KMS-11 (cell line): ENCODE measurements around the gene PADI1.

Experiments
- H2AFZ ChIP-seq: fragments of 200-600 bp; sonication (generic); 2 replicates; pipeline ENCODE4 v1.6.1; 2016; ENCODE audit warnings: antibody characterized with exemption, mixed run types, low read depth
- H3K27ac ChIP-seq: fragments of 200-600 bp; sonication (generic); 2 replicates; pipeline ENCODE4 v1.6.1; 2016; ENCODE audit warnings: mild to moderate bottlenecking, mixed run types
- H3K27me3 ChIP-seq: fragments of 200-600 bp; sonication (generic); 2 replicates; pipeline ENCODE4 v1.6.1; 2017; ENCODE audit warnings: mild to moderate bottlenecking, low read depth, mixed run types, moderate library complexity; ENCODE audit not compliant: insufficient read depth
- H3K36me3 ChIP-seq: fragments of 200-600 bp; sonication (generic); 2 replicates; pipeline ENCODE4 v1.6.1; 2017; ENCODE audit warnings: mild to moderate bottlenecking, mixed run types; ENCODE audit not compliant: insufficient read depth
- H3K4me1 ChIP-seq: fragments of 200-600 bp; sonication (generic); 2 replicates; pipeline ENCODE4 v1.6.1; 2016; ENCODE audit warnings: mild to moderate bottlenecking, low read depth, mixed run types; ENCODE audit not compliant: poor library complexity, severe bottlenecking
- H3K4me2 ChIP-seq: fragments of 200-600 bp; sonication (generic); 2 replicates; pipeline ENCODE4 v1.7.0; 2016; ENCODE audit warnings: mild to moderate bottlenecking, mixed run types
- H3K4me3 ChIP-seq: fragments of 200-600 bp; sonication (generic); IDR thresholded peaks from 2 replicates; pipeline ENCODE4 v1.6.1; 2017; ENCODE audit warnings: low read depth, low read length, mixed read lengths; ENCODE audit not compliant: insufficient read depth
- H3K79me2 ChIP-seq: fragments of 200-600 bp; sonication (generic); 2 replicates; pipeline ENCODE4 v1.6.1; 2016; ENCODE audit warnings: low read depth, mixed run types; ENCODE audit not compliant: insufficient read depth
- H3K9ac ChIP-seq: fragments of 200-600 bp; sonication (generic); 2 replicates; pipeline ENCODE4 v1.6.1; 2016; ENCODE audit warnings: mild to moderate bottlenecking, mixed run types
- H4K20me1 ChIP-seq: fragments of 200-600 bp; sonication (generic); 2 replicates; pipeline ENCODE4 v1.6.1; 2016; ENCODE audit warnings: mild to moderate bottlenecking, mixed run types; ENCODE audit not compliant: insufficient read depth
- TF ChIP-seq, protein P1 (sequence below): fragments of 200-600 bp; sonication (generic); conservative IDR thresholded peaks from 2 replicates; pipeline ENCODE4 v1.6.1; 2017; ENCODE audit warnings: low read depth, mild to moderate bottlenecking, antibody characterized with exemption, low read length, moderate library complexity, mixed read lengths

Gene PADI1

DNA sequence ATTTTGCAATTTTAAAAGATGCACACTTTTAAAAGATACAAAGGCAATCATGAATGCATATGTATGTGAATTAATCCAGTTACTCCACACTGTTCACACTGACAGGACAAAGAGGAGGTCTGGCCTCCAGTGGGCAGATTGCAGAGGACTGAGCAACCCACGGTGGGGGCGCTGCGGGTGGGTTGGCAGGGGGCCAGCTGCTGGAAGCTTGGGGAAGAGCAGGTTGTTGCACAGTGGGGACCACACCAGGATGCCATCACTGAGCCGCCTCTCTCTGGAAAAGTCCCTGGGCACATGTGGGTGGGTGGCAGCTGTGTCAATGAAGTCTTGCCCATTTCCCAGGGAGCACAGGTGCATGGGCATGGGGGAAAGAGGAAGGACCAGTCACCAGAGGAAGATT, 90.4 kb downstream of the PADI1 start:
- Histone ChIP-seq H3K27ac (no peak overlapping the region), H3K36me3 (no peaks in the 10 kb centered on the region), H3K4me1 (no peaks in the 10 kb centered on the region), H3K27me3 (peaks cover 62% of the 10 kb centered on the region), H4K20me1 (no peaks in the 10 kb centered on the region), H3K9ac (no peak overlapping the region), H3K4me3 (no peak overlapping the region), H3K79me2 (no peaks in the 10 kb centered on the region), H2AFZ (no peak overlapping the region), H3K4me2 (no peak overlapping the region)
- TF ChIP-seq, protein P1, sequence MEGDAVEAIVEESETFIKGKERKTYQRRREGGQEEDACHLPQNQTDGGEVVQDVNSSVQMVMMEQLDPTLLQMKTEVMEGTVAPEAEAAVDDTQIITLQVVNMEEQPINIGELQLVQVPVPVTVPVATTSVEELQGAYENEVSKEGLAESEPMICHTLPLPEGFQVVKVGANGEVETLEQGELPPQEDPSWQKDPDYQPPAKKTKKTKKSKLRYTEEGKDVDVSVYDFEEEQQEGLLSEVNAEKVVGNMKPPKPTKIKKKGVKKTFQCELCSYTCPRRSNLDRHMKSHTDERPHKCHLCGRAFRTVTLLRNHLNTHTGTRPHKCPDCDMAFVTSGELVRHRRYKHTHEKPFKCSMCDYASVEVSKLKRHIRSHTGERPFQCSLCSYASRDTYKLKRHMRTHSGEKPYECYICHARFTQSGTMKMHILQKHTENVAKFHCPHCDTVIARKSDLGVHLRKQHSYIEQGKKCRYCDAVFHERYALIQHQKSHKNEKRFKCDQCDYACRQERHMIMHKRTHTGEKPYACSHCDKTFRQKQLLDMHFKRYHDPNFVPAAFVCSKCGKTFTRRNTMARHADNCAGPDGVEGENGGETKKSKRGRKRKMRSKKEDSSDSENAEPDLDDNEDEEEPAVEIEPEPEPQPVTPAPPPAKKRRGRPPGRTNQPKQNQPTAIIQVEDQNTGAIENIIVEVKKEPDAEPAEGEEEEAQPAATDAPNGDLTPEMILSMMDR = no peak
